ENCODE results near the gene THNSL1. TPM values are rescaled to one million over a fixed set of nuclear protein-coding genes. Genes with fewer than 3 reads are reported as not detected.

The THNSL1 gene
- total and polyA plus RNA-seq, 2 of the 8 experiments (the other 6 are each of a cell fraction or from before 2014, with no cell fraction given), result 1.4 to 3.1 TPM

- no peak for TF ChIP-seq E2F6 (IDR thresholded peaks at IDR 0.05)
- TF ChIP-seq SAP30 (IDR thresholded peaks at IDR 0.05; ENCODE audit: insufficient read depth, insufficient replicate concordance, low read length), result no peak
- TF ChIP-seq CREB1 (IDR thresholded peaks at IDR 0.05), result 0 out of 2 replicates have a peak, but pooled peaks have one; percentile 18
- TF ChIP-seq JUN (IDR thresholded peaks at IDR 0.05; ENCODE audit: low read depth, low read length), result no peak
- TF ChIP-seq KDM1A (IDR thresholded peaks at IDR 0.05; ENCODE audit: borderline replicate concordance, low read length), result no peak
- TF ChIP-seq RFX5 (IDR thresholded peaks at IDR 0.05; ENCODE audit: borderline replicate concordance, low read depth, low read length), result no peak
- no peak for TF ChIP-seq SP2 (IDR thresholded peaks at IDR 0.05; ENCODE audit: low read length)
- TF ChIP-seq, protein P1, sequence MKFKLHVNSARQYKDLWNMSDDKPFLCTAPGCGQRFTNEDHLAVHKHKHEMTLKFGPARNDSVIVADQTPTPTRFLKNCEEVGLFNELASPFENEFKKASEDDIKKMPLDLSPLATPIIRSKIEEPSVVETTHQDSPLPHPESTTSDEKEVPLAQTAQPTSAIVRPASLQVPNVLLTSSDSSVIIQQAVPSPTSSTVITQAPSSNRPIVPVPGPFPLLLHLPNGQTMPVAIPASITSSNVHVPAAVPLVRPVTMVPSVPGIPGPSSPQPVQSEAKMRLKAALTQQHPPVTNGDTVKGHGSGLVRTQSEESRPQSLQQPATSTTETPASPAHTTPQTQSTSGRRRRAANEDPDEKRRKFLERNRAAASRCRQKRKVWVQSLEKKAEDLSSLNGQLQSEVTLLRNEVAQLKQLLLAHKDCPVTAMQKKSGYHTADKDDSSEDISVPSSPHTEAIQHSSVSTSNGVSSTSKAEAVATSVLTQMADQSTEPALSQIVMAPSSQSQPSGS (IDR thresholded peaks at IDR 0.05; ENCODE audit: low read length), result peak; percentile 59; the same call in 1 of the 2 replicates
- no peak for TF ChIP-seq HDAC6 (IDR thresholded peaks at IDR 0.05; ENCODE audit: low read depth, low read length)
- TF ChIP-seq TCF12 (IDR thresholded peaks at IDR 0.05; ENCODE audit: low read depth, low read length), result no peak
- no peak for TF ChIP-seq KDM4A (IDR thresholded peaks at IDR 0.05; ENCODE audit: low read depth, low read length, severe bottlenecking)
- TF ChIP-seq HDAC2 (IDR thresholded peaks at IDR 0.05; ENCODE audit: borderline replicate concordance in 1 of 2, low read depth in 2 of 2, low read length in 2 of 2), result no peak
- TF ChIP-seq, protein P2, sequence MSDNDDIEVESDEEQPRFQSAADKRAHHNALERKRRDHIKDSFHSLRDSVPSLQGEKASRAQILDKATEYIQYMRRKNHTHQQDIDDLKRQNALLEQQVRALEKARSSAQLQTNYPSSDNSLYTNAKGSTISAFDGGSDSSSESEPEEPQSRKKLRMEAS (IDR thresholded peaks at IDR 0.05), result 0 out of 2 replicates have a peak, but pooled peaks have one; percentile 12
- no peak for TF ChIP-seq NANOG (IDR thresholded peaks at IDR 0.05; ENCODE audit: insufficient read depth, low read depth, low read length, poor library complexity, severe bottlenecking)
- peak; percentile 45; the same call in 1 of the 2 replicates for TF ChIP-seq JUND (IDR thresholded peaks at IDR 0.05; ENCODE audit: low read length)
- TF ChIP-seq POU5F1 (IDR thresholded peaks at IDR 0.05; ENCODE audit: low read depth, low read length), result no peak
- TF ChIP-seq RXRA (IDR thresholded peaks at IDR 0.05; ENCODE audit: insufficient read depth, low read depth, low read length), result no peak
Observed at GRCh38 chr10:25068152-25069058, 52.0 kb downstream of the THNSL1 start (continued).
